NT2/D1 (cell line): Measurements from ENCODE around the gene ERGIC3.

Experiments
- YY1 ChIP-seq: IDR thresholded peaks from 2 replicates; pipeline ENCODE4 v1.6.1; 2011; ENCODE audit not compliant: insufficient read length, insufficient read depth
- ZNF274 ChIP-seq: IDR thresholded peaks from 2 replicates; pipeline ENCODE4 v1.6.1; 2011; ENCODE audit warnings: mild to moderate bottlenecking, low read depth, low read length

DNA sequence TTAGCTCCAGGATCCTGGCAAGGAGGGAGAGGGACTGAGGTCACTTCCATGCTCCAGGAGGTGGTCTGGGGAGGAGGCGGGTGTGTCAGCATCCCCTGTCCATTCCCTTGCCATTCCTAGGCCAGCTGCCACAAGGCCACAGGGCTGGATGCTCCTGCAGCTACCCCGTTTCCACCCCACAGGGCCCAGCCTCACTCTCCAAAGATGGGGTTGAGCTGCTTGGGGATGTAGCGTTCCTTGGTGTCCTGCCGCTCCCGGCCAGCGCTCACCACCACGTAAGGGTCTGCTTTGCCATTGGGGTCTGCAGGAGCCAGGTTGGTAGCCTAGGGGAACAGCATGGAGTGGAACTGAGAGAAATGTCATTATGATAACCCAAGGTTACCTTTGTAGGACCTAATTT, 23.0 kb downstream of the ERGIC3 start:
- TF ChIP-seq YY1 (no peak), ZNF274 (no peak)
